Loucy (cell line): ENCODE results near the gene TMEM168.

ENCODE experiments used
- H2AFZ ChIP-seq: fragments of 200-600 bp; sonication (generic); 2 replicates; pipeline ENCODE4 v1.6.0; 2016; ENCODE audit warnings: antibody characterized with exemption, mild to moderate bottlenecking, low read length, moderate library complexity
- H3F3A ChIP-seq: fragments of 200-600 bp; 2 replicates; pipeline ENCODE4 v1.6.0; 2016; ENCODE audit warnings: antibody characterized with exemption, low read depth, mild to moderate bottlenecking
- H3K27me3 ChIP-seq: fragments of 200-600 bp; sonication (generic); 2 replicates; pipeline ENCODE4 v1.6.1; 2014; ENCODE audit warnings: low read length, mild to moderate bottlenecking; ENCODE audit not compliant: insufficient read depth, poor library complexity, severe bottlenecking
- H3K36me3 ChIP-seq: fragments of 200-600 bp; sonication (generic); 2 replicates; pipeline ENCODE4 v1.6.1; 2016; ENCODE audit warnings: low read length; ENCODE audit not compliant: insufficient read depth
- H3K4me1 ChIP-seq: fragments of 200-600 bp; sonication (generic); 2 replicates; pipeline ENCODE4 v1.5.1; 2014; ENCODE audit warnings: low read length, mild to moderate bottlenecking; ENCODE audit not compliant: insufficient read depth, poor library complexity, severe bottlenecking
- H3K4me2 ChIP-seq: fragments of 200-600 bp; sonication (generic); 2 replicates; pipeline ENCODE4 v1.6.0; 2014; ENCODE audit warnings: antibody characterized with exemption, low read length, low read depth, mild to moderate bottlenecking; ENCODE audit not compliant: poor library complexity, severe bottlenecking
- H3K4me3 ChIP-seq: fragments of 200-600 bp; sonication (generic); 2 replicates; pipeline ENCODE4 v1.5.1; 2014; ENCODE audit warnings: low read length, mild to moderate bottlenecking, mixed read lengths; ENCODE audit not compliant: poor library complexity, severe bottlenecking
- H3K79me2 ChIP-seq: fragments of 200-600 bp; sonication (generic); 2 replicates; pipeline ENCODE4 v1.6.1; 2014; ENCODE audit warnings: low read length; ENCODE audit not compliant: insufficient read depth
- H3K9ac ChIP-seq: fragments of 200-600 bp; sonication (generic); 2 replicates; pipeline ENCODE4 v1.6.0; 2014; ENCODE audit warnings: mild to moderate bottlenecking, low read depth, low read length, moderate library complexity; ENCODE audit not compliant: poor library complexity, severe bottlenecking
- H3K9me2 ChIP-seq: fragments of 200-600 bp; sonication (generic); replicated peaks from 2 replicates; pipeline ENCODE4 v1.6.1; 2016; ENCODE audit warnings: low read depth, low read length, mixed read lengths
- H3K9me3 ChIP-seq: fragments of 200-600 bp; sonication (generic); 2 replicates; pipeline ENCODE4 v1.6.1; 2014; ENCODE audit warnings: mild to moderate bottlenecking, antibody characterized with exemption, low read length, low read depth; ENCODE audit not compliant: insufficient read depth
- H4K20me1 ChIP-seq: fragments of 200-600 bp; sonication (generic); 2 replicates; pipeline ENCODE4 v1.6.0; 2014; ENCODE audit warnings: antibody characterized with exemption, low read length, mild to moderate bottlenecking; ENCODE audit not compliant: insufficient read depth, poor library complexity, severe bottlenecking
- CTCF ChIP-seq: fragments of 200-600 bp; sonication (generic); conservative IDR thresholded peaks from 2 replicates; pipeline ENCODE4 v1.5.1; 2014; ENCODE audit warnings: mild to moderate bottlenecking, antibody characterized with exemption, low read length
- EZH2phosphoT487 ChIP-seq: fragments of 200-600 bp; IDR thresholded peaks from 2 replicates; pipeline ENCODE4 v1.6.1; 2018; ENCODE audit warnings: antibody characterized with exemption, mild to moderate bottlenecking, moderate library complexity, borderline replicate concordance

Gene TMEM168

GRCh38 chr7:112763298-112763697 is 26.9 kb downstream of the TMEM168 start:
- Histone ChIP-seq H3K9me2 (no peaks in the 10 kb centered on the region), H3K9me3 (no peaks in the 10 kb centered on the region), H3K4me2 (no peak overlapping the region), H3K4me1 (peaks cover 11% of the 10 kb centered on the region), H3F3A (no peaks in the 10 kb centered on the region), H3K79me2 (no peaks in the 10 kb centered on the region), H3K4me3 (no peak overlapping the region), H3K36me3 (no peaks in the 10 kb centered on the region), H4K20me1 (no peaks in the 10 kb centered on the region), H2AFZ (no peak overlapping the region), H3K27me3 (no peaks in the 10 kb centered on the region), H3K9ac (no peak overlapping the region)
- TF ChIP-seq EZH2phosphoT487 (no peak), CTCF (no peak)

DNA sequence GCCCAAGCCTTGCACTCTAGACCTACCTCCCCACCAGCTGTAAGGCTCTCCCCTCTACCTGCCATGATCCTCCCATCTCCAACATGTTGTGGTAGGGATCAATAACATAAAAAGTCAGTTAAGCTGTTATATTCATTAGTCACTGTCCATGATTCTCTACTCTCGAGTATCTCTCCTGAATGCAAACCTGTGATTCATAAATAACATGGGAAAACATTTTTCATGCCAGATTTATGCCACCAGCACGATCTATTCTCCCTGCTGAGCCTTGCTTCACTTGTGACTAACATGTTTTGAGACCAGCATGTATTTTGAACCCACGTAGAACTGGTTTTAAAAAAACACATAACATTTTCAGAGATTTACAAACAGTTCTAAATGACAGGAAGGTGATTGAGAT is 30.3 kb downstream of the TMEM168 start:
- Histone ChIP-seq H3K36me3 (no peaks in the 10 kb centered on the region), H3F3A (no peaks in the 10 kb centered on the region), H2AFZ (no peak overlapping the region), H3K4me3 (no peak overlapping the region), H3K9me2 (no peaks in the 10 kb centered on the region), H3K9me3 (no peaks in the 10 kb centered on the region), H3K4me1 (peaks cover 5% of the 10 kb centered on the region), H3K27me3 (no peaks in the 10 kb centered on the region), H3K4me2 (no peak overlapping the region), H3K9ac (no peak overlapping the region), H4K20me1 (no peaks in the 10 kb centered on the region), H3K79me2 (no peaks in the 10 kb centered on the region)
- TF ChIP-seq EZH2phosphoT487 (no peak), CTCF (no peak)

GRCh38 chr7:112757337-112757736 is 32.9 kb downstream of the TMEM168 start:
- no peaks in the 10 kb centered on the region for H3F3A ChIP-seq
- no peak for TF ChIP-seq CTCF
- TF ChIP-seq EZH2phosphoT487: no peak
- no peaks in the 10 kb centered on the region for H3K4me1 ChIP-seq

More at GRCh38 chr7:112757337-112757736, 32.9 kb downstream of the TMEM168 start:
- H3K4me2 ChIP-seq: no peak overlapping the region
- H2AFZ ChIP-seq: no peak overlapping the region
- no peak overlapping the region for H3K9ac ChIP-seq
- no peaks in the 10 kb centered on the region for H3K36me3 ChIP-seq
- H3K27me3 ChIP-seq: no peaks in the 10 kb centered on the region
- no peaks in the 10 kb centered on the region for H4K20me1 ChIP-seq
- H3K79me2 ChIP-seq: no peaks in the 10 kb centered on the region
- H3K9me3 ChIP-seq: no peaks in the 10 kb centered on the region
- no peaks in the 10 kb centered on the region for H3K9me2 ChIP-seq
- no peak overlapping the region for H3K4me3 ChIP-seq
